Esophagus squamous epithelium (tissue), 5 donors: ENCODE data around the gene DIO3. TPM values are rescaled to one million over a fixed set of nuclear protein-coding genes. Genes with fewer than 3 reads are reported as not detected.
"Not testable (repeated sequence)": the region's sequence is repeated elsewhere in the genome, so short reads cannot be mapped to it uniquely, and the experiment has no call there.

Experiments used
- DNase-seq: peaks from one replicate; lab custom pipeline; 2025; lab: John Stamatoyannopoulos, UW
- H3K27ac ChIP-seq, 4 donors: fragments of 200-600 bp; sonication (generic); one replicate each; pipeline ENCODE4 v1.5.1; 2016 to 2019; ENCODE audit warnings: mild to moderate bottlenecking in 1 of 4
- H3K27me3 ChIP-seq, 4 donors: fragments of 200-600 bp; sonication (generic); 1 replicate in 3 of 4; 2 replicates in 1 of 4; pipeline versions ENCODE4 v1.5.1 to v1.6.0; 2017 to 2021; ENCODE audit warnings: antibody characterized with exemption in 1 of 4
- H3K36me3 ChIP-seq, 3 donors: fragments of 200-600 bp; sonication (generic); one replicate each; pipeline ENCODE4 v1.5.1; 2016 to 2019
- H3K4me1 ChIP-seq, 3 donors: fragments of 200-600 bp; sonication (generic); one replicate each; pipeline ENCODE4 v1.5.1; 2017 to 2019
- H3K4me3 ChIP-seq, 4 donors: fragments of 200-600 bp; sonication (generic); 1 replicate in 3 of 4; 2 replicates in 1 of 4; pipeline ENCODE4 v1.5.1; 2016 to 2019; ENCODE audit warnings: mild to moderate bottlenecking in 2 of 4, moderate library complexity in 1 of 4
- H3K9me3 ChIP-seq, 3 donors: fragments of 200-600 bp; sonication (generic); one replicate each; pipeline ENCODE4 v1.5.1; 2016 to 2019
- CTCF ChIP-seq, 6 experiments: fragments of 450-650 bp in 4 of 6; fragments of 200-600 bp in 2 of 6; sonication (generic) in 2 of 6; IDR thresholded peaks; one replicate each; pipeline ENCODE4 v1.5.1; 2016 to 2019; ENCODE audit warnings: antibody characterized with exemption in 6 of 6, mild to moderate bottlenecking in 4 of 6, moderate library complexity in 4 of 6
- POLR2A ChIP-seq, 4 donors: fragments of 450-650 bp; IDR thresholded peaks; one replicate each; pipeline ENCODE4 v1.6.1; 2017; ENCODE audit warnings: antibody characterized with exemption in 4 of 4, mild to moderate bottlenecking in 4 of 4, moderate library complexity in 3 of 4
- WGBS, 2 donors: methylation state at CpG; one replicate each; pipeline ENCODE4 v1.1.5; 2018; 5-methylcytosine and 5-hydroxymethylcytosine counted together
- intact Hi-C: fragments of 100-400 bp; cut with DNase I; formaldehyde crosslinking; loops from one replicate; pipeline ENCODE4 v1.15.0; 2022
- total RNA-seq, 4 donors: library from RNA; depleted of rRNA; stranded (reverse); fragments of >200 nt; gene quantifications; one replicate each; pipeline ENCODE4 v1.1.0, GENCODE V29; 2016
- donor health status: DM: yes; HTN: yes; CAD: no.

DIO3 gene
- total RNA-seq, 4 donors from 2014 or later: 0.18 to 4.0 (median 0.53) TPM

- peaks cover 15 to 99% (median 35%) of the 10 kb centered on the region in 4 donors for H3K27me3 ChIP-seq
- no peak overlapping the region for H3K27ac ChIP-seq
- H3K9me3 ChIP-seq: peaks cover 0 to 18% (median 10%) of the 10 kb centered on the region in 3 donors
- H3K4me1 ChIP-seq: peaks cover 5 to 36% (median 5%) of the 10 kb centered on the region in 3 donors
- 8 to 11% methylated on average over 17 to 21 of the region's 21 CpGs for WGBS, 2 donors
- no peak for DNase-seq
- intact Hi-C loops: no loop called here
- H3K36me3 ChIP-seq: no peaks in the 10 kb centered on the region
- TF ChIP-seq POLR2A (IDR thresholded peaks at IDR 0.05): no peak
- TF ChIP-seq CTCF (IDR thresholded peaks at IDR 0.05): no peak
- H3K4me3 ChIP-seq: no peak overlapping the region
Measured at GRCh38 chr14:101564444-101564776, 3.1 kb downstream of the DIO3 start.

- no peak for DNase-seq
- no peak for TF ChIP-seq CTCF (IDR thresholded peaks at IDR 0.05)
- TF ChIP-seq POLR2A (IDR thresholded peaks at IDR 0.05): no peak
- WGBS, 2 donors: 6 to 9% methylated on average over 14 to 27 of the region's 51 CpGs
- H3K9me3 ChIP-seq: peaks cover 0 to 18% (median 10%) of the 10 kb centered on the region in 3 donors
- H3K27me3 ChIP-seq: peaks cover 15 to 99% (median 33%) of the 10 kb centered on the region in 4 donors
- H3K4me1 ChIP-seq: peaks cover 1 to 29% (median 5%) of the 10 kb centered on the region in 3 donors
- intact Hi-C loops: no loop called here
- peak overlapping the region in 3 of 4 donors; percentile 12 to 48 (median 15) for H3K4me3 ChIP-seq
- H3K36me3 ChIP-seq: no peaks in the 10 kb centered on the region
- no peak overlapping the region for H3K27ac ChIP-seq
Measured at GRCh38 chr14:101564819-101565698, 3.8 kb downstream of the DIO3 start.

GRCh38 chr14:101567252-101567651 is 6.0 kb downstream of the DIO3 start:
- 74 to 82% methylated on average over 5 of the region's 5 CpGs for WGBS, 2 donors
- H3K27me3 ChIP-seq: peaks cover 9 to 81% (median 25%) of the 10 kb centered on the region in 4 donors
- intact Hi-C loops: no loop called here
- no peak for TF ChIP-seq CTCF (IDR thresholded peaks at IDR 0.05)
- TF ChIP-seq POLR2A (IDR thresholded peaks at IDR 0.05): no peak
- DNase-seq: no peak
- H3K27ac ChIP-seq: no peak overlapping the region
- peaks cover 0 to 5% (median 0%) of the 10 kb centered on the region in 3 donors for H3K9me3 ChIP-seq
- H3K4me3 ChIP-seq: no peak overlapping the region
- no peaks in the 10 kb centered on the region for H3K36me3 ChIP-seq
- peaks cover 0 to 21% (median 5%) of the 10 kb centered on the region in 3 donors for H3K4me1 ChIP-seq

- Histone ChIP-seq H3K27ac (no peak overlapping the region), H3K27me3 (peaks cover 0 to 47% (median 2%) of the 10 kb centered on the region in 4 donors), H3K4me3 (no peak overlapping the region), H3K36me3 (no peaks in the 10 kb centered on the region), H3K4me1 (no peaks in the 10 kb centered on the region), H3K9me3 (no peaks in the 10 kb centered on the region)
- WGBS, 2 donors: 38 to 63% methylated on average over 5 of the region's 5 CpGs
- intact Hi-C loops: no loop called here
- no peak for TF ChIP-seq CTCF (IDR thresholded peaks at IDR 0.05)
- TF ChIP-seq POLR2A (IDR thresholded peaks at IDR 0.05): no peak
- no peak for DNase-seq
Measured at GRCh38 chr14:101571004-101571403, 9.7 kb downstream of the DIO3 start.

- H3K4me3 ChIP-seq, H3K27ac ChIP-seq, DNase-seq, intact Hi-C loops, H3K4me1 ChIP-seq, H3K9me3 ChIP-seq, H3K36me3 ChIP-seq: not testable (repeated sequence)
- 80 to 83% methylated on average over 1 of the region's 6 CpGs for WGBS, 2 donors
- H3K27me3 ChIP-seq: peaks cover 0 to 32% (median 0%) of the 10 kb centered on the region in 4 donors
Measured at GRCh38 chr14:101572526-101572925, 11.2 kb downstream of the DIO3 start.
